PC-9 (cell line): ENCODE measurements around the gene PLCG2. TPM values are rescaled to one million over a fixed set of nuclear protein-coding genes. Genes with fewer than 3 reads are reported as not detected.

Experiments used
- BruUV-seq: library from RNA; stranded (reverse); fragments of 400-500 nt; replicated peaks from 2 replicates; lab custom pipeline; 2021; lab: Mats Ljungman, UMichigan
- CTCF ChIA-PET: fragments of 300-600 bp; sonication (Branson Sonifier 250); formaldehyde crosslinking; loops from one replicate; lab custom pipeline; 2022; ENCODE audit warnings: antibody characterized with exemption; lab: Charles Lee
- POLR2A ChIA-PET: fragments of 300-600 bp; sonication (Branson Sonifier 250); formaldehyde crosslinking; loops from one replicate; lab custom pipeline; 2022; ENCODE audit warnings: antibody characterized with exemption; ENCODE audit not compliant: unreplicated experiment; lab: Charles Lee
- DNase-seq, 2 experiments: peaks; one replicate each; pipeline versions ENCODE4 v3.0.0 to v3.0.0-alpha.2; 2015 to 2022; ENCODE audit warnings: mixed read lengths in 1 of 2
- H2AFZ ChIP-seq: fragments of 200-600 bp; sonication (generic); 2 replicates; pipeline ENCODE4 v1.8.1; 2017; ENCODE audit warnings: antibody characterized with exemption
- H3F3A ChIP-seq: fragments of 200-600 bp; sonication (generic); 2 replicates; pipeline ENCODE4 v1.8.1; 2017; ENCODE audit warnings: antibody characterized with exemption, mild to moderate bottlenecking, low read depth; ENCODE audit not compliant: insufficient read depth
- H3K27ac ChIP-seq: fragments of 200-600 bp; sonication (generic); 2 replicates; pipeline ENCODE4 v1.6.1; 2016; ENCODE audit warnings: mixed run types
- H3K27me3 ChIP-seq: fragments of 200-600 bp; sonication (generic); 2 replicates; pipeline ENCODE4 v1.6.1; 2016; ENCODE audit warnings: low read depth, mixed run types; ENCODE audit not compliant: insufficient read depth
- H3K36me3 ChIP-seq: fragments of 200-600 bp; sonication (generic); 2 replicates; pipeline ENCODE4 v1.6.1; 2016; ENCODE audit warnings: low read depth, mixed run types
- H3K4me1 ChIP-seq: fragments of 200-600 bp; sonication (generic); replicated peaks from 2 replicates; pipeline ENCODE4 v1.6.1; 2016; ENCODE audit warnings: mixed run types; ENCODE audit not compliant: insufficient read depth
- H3K4me2 ChIP-seq: fragments of 200-600 bp; sonication (generic); 2 replicates; pipeline ENCODE4 v1.6.1; 2017; ENCODE audit warnings: mixed run types
- H3K4me3 ChIP-seq: fragments of 200-600 bp; sonication (generic); 2 replicates; pipeline ENCODE4 v1.6.1; 2016; ENCODE audit warnings: mixed run types
- H3K79me2 ChIP-seq: fragments of 200-600 bp; sonication (generic); 2 replicates; pipeline ENCODE4 v1.6.1; 2017; ENCODE audit warnings: low read depth, mixed run types
- H3K9me2 ChIP-seq: fragments of 200-600 bp; sonication (generic); 2 replicates; pipeline ENCODE4 v1.8.1; 2017; ENCODE audit warnings: mild to moderate bottlenecking; ENCODE audit not compliant: insufficient read depth
- H3K9me3 ChIP-seq: fragments of 200-600 bp; sonication (generic); 2 replicates; pipeline ENCODE4 v1.8.1; 2016; ENCODE audit warnings: low read depth; ENCODE audit not compliant: insufficient read depth
- H4K20me1 ChIP-seq: fragments of 200-600 bp; sonication (generic); 2 replicates; pipeline ENCODE4 v1.8.1; 2017; ENCODE audit not compliant: insufficient read depth
- EZH2 ChIP-seq: fragments of 200-600 bp; sonication (generic); IDR thresholded peaks from 2 replicates; pipeline ENCODE4 v1.8.0; 2017; ENCODE audit warnings: antibody characterized with exemption, low read depth
- intact Hi-C: fragments of 100-400 bp; cut with micrococcal nuclease; formaldehyde crosslinking; loops from one replicate; pipeline ENCODE4 v1.10.0; 2022; ENCODE audit not compliant: unreplicated experiment
- total RNA-seq: library from RNA; stranded (reverse); gene quantifications from 2 replicates; pipeline ENCODE4 v1.2.3, GENCODE V29; 2021
- TF ChIP-seq, protein P1 (sequence below): fragments of 200-600 bp; sonication (generic); conservative IDR thresholded peaks from 2 replicates; pipeline ENCODE4 v1.6.1; 2017; ENCODE audit warnings: mixed run types, antibody characterized with exemption, mild to moderate bottlenecking, moderate library complexity

The PLCG2 gene
- total RNA-seq, 1 experiment from 2014 or later = 10.8 TPM

DNA sequence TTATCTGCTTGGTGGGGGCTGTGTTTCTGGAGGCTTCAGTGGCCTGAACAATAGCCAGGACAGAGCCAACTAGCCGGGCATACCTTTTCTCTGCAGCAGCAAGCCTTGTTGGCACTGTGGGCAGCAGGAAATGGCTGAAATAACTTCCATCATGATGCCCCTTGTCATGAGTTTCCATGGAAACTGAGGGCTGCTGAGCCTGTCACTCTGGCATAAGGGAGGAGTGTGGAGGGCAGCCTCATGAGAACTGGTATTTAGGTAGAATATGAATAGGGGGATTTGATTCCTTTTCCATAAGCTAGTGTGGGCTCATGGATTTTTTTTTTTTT, 39.4 kb downstream of the PLCG2 start:
- Histone ChIP-seq H3K27me3 (0 out of 2 replicates have a peak, but pooled peaks cover 1% of the 10 kb centered on the region), H3K9me2 (no peaks in the 10 kb centered on the region), H3K9me3 (no peaks in the 10 kb centered on the region), H3K79me2 (no peaks in the 10 kb centered on the region), H3F3A (no peaks in the 10 kb centered on the region), H3K27ac (no peak overlapping the region), H3K4me2 (no peak overlapping the region), H2AFZ (no peak overlapping the region), H3K4me3 (no peak overlapping the region), H3K36me3 (no peaks in the 10 kb centered on the region), H3K4me1 (no peaks in the 10 kb centered on the region), H4K20me1 (no peaks in the 10 kb centered on the region)
- no TSS peak for BruUV-seq
- POLR2A ChIA-PET = no interaction called here
- CTCF ChIA-PET = no interaction called here
- TF ChIP-seq, protein P1, sequence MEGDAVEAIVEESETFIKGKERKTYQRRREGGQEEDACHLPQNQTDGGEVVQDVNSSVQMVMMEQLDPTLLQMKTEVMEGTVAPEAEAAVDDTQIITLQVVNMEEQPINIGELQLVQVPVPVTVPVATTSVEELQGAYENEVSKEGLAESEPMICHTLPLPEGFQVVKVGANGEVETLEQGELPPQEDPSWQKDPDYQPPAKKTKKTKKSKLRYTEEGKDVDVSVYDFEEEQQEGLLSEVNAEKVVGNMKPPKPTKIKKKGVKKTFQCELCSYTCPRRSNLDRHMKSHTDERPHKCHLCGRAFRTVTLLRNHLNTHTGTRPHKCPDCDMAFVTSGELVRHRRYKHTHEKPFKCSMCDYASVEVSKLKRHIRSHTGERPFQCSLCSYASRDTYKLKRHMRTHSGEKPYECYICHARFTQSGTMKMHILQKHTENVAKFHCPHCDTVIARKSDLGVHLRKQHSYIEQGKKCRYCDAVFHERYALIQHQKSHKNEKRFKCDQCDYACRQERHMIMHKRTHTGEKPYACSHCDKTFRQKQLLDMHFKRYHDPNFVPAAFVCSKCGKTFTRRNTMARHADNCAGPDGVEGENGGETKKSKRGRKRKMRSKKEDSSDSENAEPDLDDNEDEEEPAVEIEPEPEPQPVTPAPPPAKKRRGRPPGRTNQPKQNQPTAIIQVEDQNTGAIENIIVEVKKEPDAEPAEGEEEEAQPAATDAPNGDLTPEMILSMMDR = no peak
- TF ChIP-seq EZH2 = no peak
- no peak for DNase-seq
- intact Hi-C loops = no loop called here

DNA sequence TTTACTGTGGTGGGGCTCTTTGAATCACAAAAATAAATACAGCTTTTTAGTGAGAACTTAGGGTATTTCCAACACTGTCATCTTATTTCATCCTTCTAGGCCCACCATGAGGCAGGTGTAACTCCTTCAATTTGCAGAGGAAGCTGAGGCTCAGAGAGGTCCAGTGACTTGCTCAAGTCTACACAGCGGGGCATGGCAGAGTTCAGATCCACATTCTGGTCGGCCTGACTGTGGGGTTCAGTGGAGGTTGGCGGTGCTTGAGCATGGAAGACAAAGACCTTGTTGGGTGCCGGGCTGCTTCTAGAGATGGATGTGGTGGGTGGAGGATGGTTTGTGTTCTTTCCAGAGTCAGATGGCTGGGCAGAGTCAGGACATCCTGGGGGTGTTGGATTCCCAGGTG, 39.8 kb downstream of the PLCG2 start:
- TF ChIP-seq, protein P1 = no peak
- no peak for TF ChIP-seq EZH2
- intact Hi-C loops = no loop called here
- Histone ChIP-seq H3K4me3 (no peak overlapping the region), H3K27me3 (no peaks in the 10 kb centered on the region), H3K9me2 (no peaks in the 10 kb centered on the region), H3K79me2 (no peaks in the 10 kb centered on the region), H3K27ac (no peak overlapping the region), H3K4me2 (no peak overlapping the region), H4K20me1 (no peaks in the 10 kb centered on the region), H3K4me1 (no peaks in the 10 kb centered on the region), H3K9me3 (no peaks in the 10 kb centered on the region), H3K36me3 (no peaks in the 10 kb centered on the region), H2AFZ (no peak overlapping the region), H3F3A (no peaks in the 10 kb centered on the region)
- ChIA-PET CTCF (no interaction called here), POLR2A (no interaction called here)
- no TSS peak for BruUV-seq
- DNase-seq = no peak

DNA sequence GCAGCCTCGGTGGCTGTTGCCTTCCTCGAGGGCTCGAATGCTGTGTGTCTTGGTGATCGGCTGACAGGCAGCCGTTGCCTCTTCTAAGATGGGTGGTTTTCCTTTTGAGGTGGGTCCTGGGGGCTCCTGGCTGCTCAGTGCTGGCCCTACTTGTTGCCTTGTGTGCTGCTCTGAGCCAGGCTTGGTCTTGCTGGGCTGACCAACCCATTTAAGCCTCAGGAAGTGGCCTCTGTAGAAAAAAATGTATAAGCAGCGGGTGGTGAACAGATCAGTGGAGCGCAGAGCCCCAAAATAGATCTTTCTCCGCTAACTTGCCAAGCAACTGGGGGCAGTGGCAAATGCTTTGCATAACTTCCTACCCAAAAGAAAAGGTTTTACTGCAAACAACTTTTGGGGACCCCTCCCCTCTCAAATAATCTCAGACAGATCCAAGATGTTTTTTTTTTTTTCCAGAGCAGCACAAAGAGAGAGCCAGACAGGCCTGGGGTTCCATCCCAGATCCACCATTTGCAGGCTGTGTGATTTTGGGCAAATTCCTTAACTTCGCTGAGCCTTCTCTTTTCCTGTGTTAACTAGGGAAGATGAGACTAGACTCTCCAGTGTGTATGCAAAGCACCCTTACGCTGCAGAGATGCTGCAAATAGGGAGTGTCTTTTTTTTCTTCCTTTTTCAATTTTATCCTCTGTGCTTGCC, 42.5 kb downstream of the PLCG2 start:
- POLR2A ChIA-PET = no interaction called here
- BruUV-seq = no TSS peak
- DNase-seq = no peak
- no peaks in the 10 kb centered on the region for H3K79me2 ChIP-seq
- H2AFZ ChIP-seq = no peak overlapping the region
- intact Hi-C loops = no loop called here
- H3K4me2 ChIP-seq = no peak overlapping the region
- H3K9me3 ChIP-seq = no peaks in the 10 kb centered on the region
- no peak overlapping the region for H3K4me3 ChIP-seq
- H3K4me1 ChIP-seq = no peaks in the 10 kb centered on the region
- H3F3A ChIP-seq = no peaks in the 10 kb centered on the region
- no peak overlapping the region for H3K27ac ChIP-seq
- no peaks in the 10 kb centered on the region for H3K36me3 ChIP-seq
- no peaks in the 10 kb centered on the region for H4K20me1 ChIP-seq
- CTCF ChIA-PET = no interaction called here
- no peaks in the 10 kb centered on the region for H3K9me2 ChIP-seq
- TF ChIP-seq, protein P1 = no peak
- no peak for TF ChIP-seq EZH2
- H3K27me3 ChIP-seq = no peaks in the 10 kb centered on the region
